BLaER1 treated with 17β-estradiol and CSF1 and Interleukin-3, amounts not matched to agents 10 nM and 100 nM (cell line): ENCODE data around the gene AHNAK.

Experiments used
- H3K27ac ChIP-seq, 11 experiments: shearing (Covaris generic); formaldehyde crosslinking; 2 replicates each; pipeline ENCODE4 v1.8.1; 2022
- H3K27me3 ChIP-seq, 11 experiments: shearing (Covaris generic); formaldehyde crosslinking; 2 replicates each; pipeline ENCODE4 v1.8.1; 2022
- H3K36me3 ChIP-seq, 11 experiments: shearing (Covaris generic); formaldehyde crosslinking; 2 replicates each; pipeline ENCODE4 v1.8.1; 2022
- H3K4me1 ChIP-seq, 10 experiments: shearing (Covaris generic); formaldehyde crosslinking; 2 replicates each; pipeline ENCODE4 v1.8.1; 2022
- H3K4me2 ChIP-seq, 11 experiments: shearing (Covaris generic); formaldehyde crosslinking; 2 replicates each; pipeline ENCODE4 v1.8.1; 2022
- H3K4me3 ChIP-seq, 10 experiments: shearing (Covaris generic); formaldehyde crosslinking; 2 replicates each; pipeline ENCODE4 v1.8.1; 2022
- H3K9ac ChIP-seq, 11 experiments: shearing (Covaris generic); formaldehyde crosslinking; 2 replicates each; pipeline ENCODE4 v1.8.1; 2022
- H3K9me3 ChIP-seq, 11 experiments: shearing (Covaris generic); formaldehyde crosslinking; replicated peaks in 1 of 11; 2 replicates each; pipeline ENCODE4 v1.8.1; 2022
- H4K20me1 ChIP-seq, 11 experiments: shearing (Covaris generic); formaldehyde crosslinking; 2 replicates each; pipeline ENCODE4 v1.8.1; 2022
- Cebpa-rat ChIP-seq, 11 experiments: shearing (Covaris generic); IDR thresholded peaks; 2 replicates each; pipeline ENCODE4 v1.8.1; 2022

Gene AHNAK

DNA sequence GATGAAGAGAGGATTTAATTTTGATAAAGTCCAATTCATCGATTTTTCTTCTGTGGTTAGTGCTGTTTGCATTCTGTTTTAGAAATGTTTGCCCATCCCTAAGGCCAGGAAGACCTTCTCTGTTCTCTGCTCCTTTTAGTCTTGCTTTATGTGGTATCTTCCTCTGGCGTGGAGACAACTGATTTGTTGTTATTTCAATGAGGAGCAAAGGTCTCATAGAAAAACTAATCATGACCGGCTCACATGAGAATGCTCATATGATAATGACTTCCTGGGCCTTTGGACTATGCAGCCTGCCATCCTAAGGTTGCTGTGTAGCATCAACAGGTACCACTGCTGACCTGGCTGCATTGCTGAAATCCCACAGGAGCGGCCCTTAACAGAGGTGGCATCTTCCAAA, 108.0 kb downstream of the AHNAK start:
- H3K4me3 ChIP-seq = no peak overlapping the region
- H3K27me3 ChIP-seq = peaks cover 0 to 5% (median under 1%) of the 10 kb centered on the region in 11 experiments; a peak in 8 of 22 replicates
- peak overlapping the region in 1 of 11 experiments; percentile 3; a peak in 1 of 22 replicates for H3K4me2 ChIP-seq
- no peaks in the 10 kb centered on the region for H4K20me1 ChIP-seq
- no peak overlapping the region for H3K9ac ChIP-seq
- no peaks in the 10 kb centered on the region for H3K36me3 ChIP-seq
- H3K27ac ChIP-seq = no peak overlapping the region
- H3K9me3 ChIP-seq = no peaks in the 10 kb centered on the region
- H3K4me1 ChIP-seq = peaks cover 7 to 79% (median 39%) of the 10 kb centered on the region in 10 experiments
- no peak for TF ChIP-seq Cebpa-rat (IDR thresholded peaks at IDR 0.05)

GRCh38 chr11:62437616-62438015, 109.0 kb downstream of the AHNAK start:
- no peak overlapping the region for H3K27ac ChIP-seq
- H3K4me1 ChIP-seq = peaks cover 17 to 79% (median 41%) of the 10 kb centered on the region in 10 experiments
- no peaks in the 10 kb centered on the region for H3K36me3 ChIP-seq
- no peak overlapping the region for H3K9ac ChIP-seq
- TF ChIP-seq Cebpa-rat (IDR thresholded peaks at IDR 0.05) = no peak
- H3K27me3 ChIP-seq = no peaks in the 10 kb centered on the region
- no peaks in the 10 kb centered on the region for H4K20me1 ChIP-seq
- no peak overlapping the region for H3K4me2 ChIP-seq
- no peak overlapping the region for H3K4me3 ChIP-seq
- H3K9me3 ChIP-seq = no peaks in the 10 kb centered on the region

- Histone ChIP-seq H4K20me1 (no peaks in the 10 kb centered on the region), H3K27ac (peak overlapping the region in 3 of 11 experiments; percentile 28 to 58 (median 46); a peak in 5 of 22 replicates), H3K27me3 (no peaks in the 10 kb centered on the region), H3K4me1 (peaks cover 23 to 80% (median 55%) of the 10 kb centered on the region in 10 experiments), H3K4me3 (no peak overlapping the region), H3K36me3 (no peaks in the 10 kb centered on the region), H3K4me2 (peak overlapping the region in 5 of 11 experiments; percentile 65 to 97 (median 91); a peak in 10 of 22 replicates), H3K9me3 (no peaks in the 10 kb centered on the region), H3K9ac (peak overlapping the region in 2 of 11 experiments; percentile 13 to 37; a peak in 2 of 22 replicates)
- no peak for TF ChIP-seq Cebpa-rat (IDR thresholded peaks at IDR 0.05)
These were observed 110.6 kb downstream of the AHNAK start for GRCh38 chr11:62435846-62436660.

- H4K20me1 ChIP-seq = no peaks in the 10 kb centered on the region
- H3K36me3 ChIP-seq = no peaks in the 10 kb centered on the region
- H3K4me1 ChIP-seq = peaks cover 23 to 80% (median 68%) of the 10 kb centered on the region in 10 experiments
- peak overlapping the region in 9 of 11 experiments; percentile 17 to 93 (median 59); a peak in 16 of 22 replicates for H3K27ac ChIP-seq
- no peaks in the 10 kb centered on the region for H3K9me3 ChIP-seq
- TF ChIP-seq Cebpa-rat (IDR thresholded peaks at IDR 0.05) = no peak
- H3K9ac ChIP-seq = peak overlapping the region in 8 of 11 experiments; percentile 6 to 71 (median 54); a peak in 12 of 22 replicates
- H3K4me3 ChIP-seq = peak overlapping the region in 5 of 10 experiments; percentile 1 to 52 (median 12); a peak in 6 of 20 replicates
- peak overlapping the region; percentile 65 to 97 (median 75) for H3K4me2 ChIP-seq
- H3K27me3 ChIP-seq = no peaks in the 10 kb centered on the region
These were observed 112.7 kb downstream of the AHNAK start for GRCh38 chr11:62433904-62434276.

GRCh38 chr11:62433141-62433903, 113.3 kb downstream of the AHNAK start:
- H3K4me1 ChIP-seq = peaks cover 23 to 82% (median 73%) of the 10 kb centered on the region in 10 experiments
- H3K4me3 ChIP-seq = peak overlapping the region in 5 of 10 experiments; percentile 1 to 52 (median 12); a peak in 6 of 20 replicates
- H3K9me3 ChIP-seq = no peaks in the 10 kb centered on the region
- peak overlapping the region; percentile 5 to 71 (median 41); a peak in 17 of 22 replicates for H3K9ac ChIP-seq
- peak overlapping the region; percentile 65 to 97 (median 75) for H3K4me2 ChIP-seq
- H3K27ac ChIP-seq = peak overlapping the region in 9 of 11 experiments; percentile 17 to 93 (median 59); a peak in 14 of 22 replicates
- no peaks in the 10 kb centered on the region for H3K36me3 ChIP-seq
- no peaks in the 10 kb centered on the region for H4K20me1 ChIP-seq
- no peaks in the 10 kb centered on the region for H3K27me3 ChIP-seq
- no peak for TF ChIP-seq Cebpa-rat (IDR thresholded peaks at IDR 0.05)

GRCh38 chr11:62432695-62433094, 113.9 kb downstream of the AHNAK start:
- no peaks in the 10 kb centered on the region for H3K36me3 ChIP-seq
- H4K20me1 ChIP-seq = no peaks in the 10 kb centered on the region
- peak overlapping the region in 1 of 10 experiments; percentile 1; a peak in 1 of 20 replicates for H3K4me3 ChIP-seq
- no peak for TF ChIP-seq Cebpa-rat (IDR thresholded peaks at IDR 0.05)
- H3K4me2 ChIP-seq = peak overlapping the region; percentile 65 to 97 (median 75)
- peaks cover 25 to 88% (median 80%) of the 10 kb centered on the region in 10 experiments for H3K4me1 ChIP-seq
- H3K9me3 ChIP-seq = no peaks in the 10 kb centered on the region
- peak overlapping the region in 9 of 11 experiments; percentile 17 to 93 (median 59); a peak in 13 of 22 replicates for H3K27ac ChIP-seq
- peak overlapping the region; percentile 5 to 71 (median 41); a peak in 13 of 22 replicates for H3K9ac ChIP-seq
- no peaks in the 10 kb centered on the region for H3K27me3 ChIP-seq

DNA sequence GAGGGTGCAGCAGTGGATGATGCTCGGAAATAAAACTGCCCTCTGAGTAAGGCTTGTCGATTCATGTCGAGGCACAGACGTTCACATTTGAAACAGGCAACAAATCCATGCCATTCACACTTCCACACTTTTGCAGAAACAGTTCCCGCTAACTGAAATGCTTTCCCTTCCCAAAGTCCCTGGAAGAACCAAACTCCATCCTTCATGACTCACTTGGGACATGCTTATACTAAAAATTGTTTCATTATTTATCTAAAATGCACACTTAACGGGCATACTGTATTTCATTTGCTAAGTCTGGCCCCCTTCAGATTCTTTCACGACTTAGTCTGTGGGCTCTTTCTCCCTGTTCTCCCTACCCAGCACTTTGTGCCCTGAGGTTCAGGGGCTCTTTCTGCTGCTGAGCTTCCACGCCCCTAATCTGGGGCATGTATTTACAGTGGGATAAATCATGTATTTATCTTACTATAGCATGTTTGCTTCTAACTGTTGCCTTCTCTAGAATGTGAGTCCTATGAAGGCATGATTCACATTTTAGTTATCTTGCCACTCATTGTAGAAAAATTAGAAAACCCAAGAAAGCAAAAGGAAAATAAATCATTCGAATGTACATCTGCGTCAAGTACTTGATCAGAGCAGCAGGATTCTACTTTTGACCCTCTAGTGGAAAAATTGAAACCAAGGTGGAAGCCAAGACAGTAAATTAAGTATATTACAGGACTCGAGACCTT, 115.3 kb downstream of the AHNAK start:
- Histone ChIP-seq H3K36me3 (no peaks in the 10 kb centered on the region), H3K27ac (peak overlapping the region in 5 of 11 experiments; percentile 34 to 93 (median 93); a peak in 9 of 22 replicates), H3K4me3 (no peak overlapping the region), H4K20me1 (no peaks in the 10 kb centered on the region), H3K4me2 (peak overlapping the region in 9 of 11 experiments; percentile 16 to 97 (median 84); a peak in 17 of 22 replicates), H3K27me3 (no peaks in the 10 kb centered on the region), H3K4me1 (peaks cover 39 to 100% (median 93%) of the 10 kb centered on the region in 10 experiments), H3K9me3 (no peaks in the 10 kb centered on the region), H3K9ac (peak overlapping the region in 2 of 11 experiments; percentile 53 to 54; a peak in 2 of 22 replicates)
- no peak for TF ChIP-seq Cebpa-rat (IDR thresholded peaks at IDR 0.05)

- Histone ChIP-seq H3K27me3 (no peaks in the 10 kb centered on the region), H3K27ac (peak overlapping the region in 7 of 11 experiments; percentile 4 to 93 (median 91); a peak in 11 of 22 replicates), H3K4me1 (peaks cover 41 to 100% (median 97%) of the 10 kb centered on the region in 10 experiments)
These were observed 116.2 kb downstream of the AHNAK start for GRCh38 chr11:62430425-62430824.

More at GRCh38 chr11:62430425-62430824, 116.2 kb downstream of the AHNAK start:
- no peak for TF ChIP-seq Cebpa-rat (IDR thresholded peaks at IDR 0.05)
- Histone ChIP-seq H3K36me3 (no peaks in the 10 kb centered on the region), H3K9me3 (no peaks in the 10 kb centered on the region), H4K20me1 (no peaks in the 10 kb centered on the region), H3K4me3 (peak overlapping the region in 1 of 10 experiments; percentile 9; a peak in 1 of 20 replicates), H3K4me2 (peak overlapping the region in 9 of 11 experiments; percentile 16 to 97 (median 84); a peak in 18 of 22 replicates), H3K9ac (peak overlapping the region in 2 of 11 experiments; percentile 53 to 54; a peak in 4 of 22 replicates)
